DLD1 (cell line): ENCODE measurements around the gene KLHL14.

Experiments
- in situ Hi-C: cut with HindIII; loops from 2 replicates; pipeline ENCODE4 v1.10.0; 2017; ENCODE audit warnings: low sequenced_read_pairs

KLHL14 gene

DNA sequence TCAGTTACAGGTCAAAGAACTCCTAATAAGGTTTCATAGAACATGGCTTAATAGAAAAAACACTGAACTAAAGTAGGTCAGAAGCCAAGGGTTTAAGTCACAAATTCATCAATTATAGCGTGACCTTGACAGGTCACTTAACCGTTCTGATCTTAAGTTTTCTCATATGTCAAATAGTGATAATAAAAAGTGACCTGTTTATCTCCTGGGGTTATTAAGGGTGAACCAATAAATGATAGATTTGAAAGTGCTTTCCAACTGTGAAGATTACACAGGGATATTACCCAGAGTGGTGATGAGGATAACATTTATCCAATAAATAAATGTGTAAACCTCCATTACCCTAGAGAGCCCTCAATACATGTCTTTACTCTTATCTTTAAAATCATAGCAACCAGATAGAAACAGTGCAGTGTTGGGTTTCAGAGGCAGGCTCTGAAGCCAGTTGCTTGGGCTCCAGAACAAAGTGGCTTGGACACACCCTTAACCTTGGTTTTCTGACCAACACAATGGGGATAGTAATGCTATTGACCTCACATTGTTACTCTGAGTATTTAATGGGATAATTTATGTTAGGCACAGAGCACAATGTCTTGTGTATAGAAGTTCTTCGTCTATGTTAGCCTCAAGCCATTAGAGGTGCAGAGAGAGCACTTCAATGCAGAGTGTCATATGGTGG, 48.6 kb downstream of the KLHL14 start:
- in situ Hi-C loops: no loop called here

GRCh38 chr18:32722279-32722678, 50.5 kb downstream of the KLHL14 start:
- in situ Hi-C loops: no loop called here

- in situ Hi-C loops: no loop called here
These were observed 55.7 kb downstream of the KLHL14 start for GRCh38 chr18:32717126-32717525.

DNA sequence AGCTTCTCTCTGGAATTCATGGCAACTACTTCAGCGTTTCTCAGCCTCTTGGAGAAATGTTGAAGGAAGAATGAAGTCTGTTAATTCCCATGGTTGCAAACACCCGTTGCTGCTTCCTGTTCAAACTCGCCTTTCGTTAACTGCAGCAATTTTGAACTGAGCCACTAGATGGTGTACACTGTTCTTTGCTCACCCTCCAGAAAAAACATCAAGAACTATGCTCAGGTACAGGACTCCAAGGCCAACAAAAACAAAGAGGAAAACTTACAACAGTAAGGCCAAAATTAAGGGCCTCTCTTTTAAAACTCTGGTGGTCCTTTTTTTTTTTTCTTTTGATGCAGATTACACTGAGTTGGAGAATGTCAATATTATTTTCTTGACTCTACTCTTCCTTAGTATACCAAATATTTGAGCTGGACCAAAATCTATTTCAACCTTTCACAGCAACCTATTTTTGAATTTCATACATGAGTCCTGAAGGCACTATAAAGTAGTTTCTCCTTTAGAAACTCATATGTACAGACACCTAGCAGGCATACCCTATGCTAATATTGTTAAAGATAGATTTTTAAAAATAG, 58.2 kb downstream of the KLHL14 start:
- in situ Hi-C loops: no loop called here

GRCh38 chr18:32712860-32713259, 60.0 kb downstream of the KLHL14 start:
- in situ Hi-C loops: no loop called here

DNA sequence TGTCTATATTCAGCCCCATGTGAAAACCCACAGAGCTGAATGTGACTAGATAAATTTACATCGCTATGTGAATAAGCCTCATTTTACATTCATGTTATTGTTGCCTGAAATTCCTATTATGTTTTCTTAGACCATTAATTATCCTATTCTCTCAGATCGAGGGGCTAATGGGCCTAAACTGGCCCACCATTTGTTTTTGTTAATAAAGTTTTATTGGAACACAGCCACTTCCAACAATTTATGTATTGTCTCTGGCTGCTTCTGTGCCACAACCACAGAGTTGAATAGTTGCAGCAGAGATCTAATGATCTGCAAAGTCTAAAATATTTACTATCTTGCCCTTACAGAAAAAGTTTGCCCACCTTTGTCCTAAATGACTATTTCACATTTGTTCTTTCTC, 61.0 kb downstream of the KLHL14 start:
- in situ Hi-C loops: no loop called here

DNA sequence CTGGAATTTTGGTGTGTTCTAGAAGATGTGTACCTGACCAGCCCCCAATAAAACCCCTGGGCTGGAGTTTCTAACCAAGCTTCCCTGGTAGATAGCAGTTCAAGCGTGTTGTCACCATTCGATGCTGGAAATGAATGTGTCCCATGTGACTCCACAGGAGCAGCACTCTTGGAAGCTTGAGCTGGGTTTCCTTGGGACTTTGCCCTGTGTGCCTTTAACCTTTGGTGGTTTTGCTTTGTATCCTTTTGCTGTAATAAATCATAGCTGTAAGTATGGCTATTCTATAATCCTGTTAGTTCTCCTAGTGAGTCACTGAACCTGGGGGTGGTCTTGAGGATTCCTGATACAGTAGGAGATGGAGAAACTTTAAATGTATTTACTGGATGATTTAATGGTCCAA, 65.2 kb downstream of the KLHL14 start:
- in situ Hi-C loops: no loop called here

DNA sequence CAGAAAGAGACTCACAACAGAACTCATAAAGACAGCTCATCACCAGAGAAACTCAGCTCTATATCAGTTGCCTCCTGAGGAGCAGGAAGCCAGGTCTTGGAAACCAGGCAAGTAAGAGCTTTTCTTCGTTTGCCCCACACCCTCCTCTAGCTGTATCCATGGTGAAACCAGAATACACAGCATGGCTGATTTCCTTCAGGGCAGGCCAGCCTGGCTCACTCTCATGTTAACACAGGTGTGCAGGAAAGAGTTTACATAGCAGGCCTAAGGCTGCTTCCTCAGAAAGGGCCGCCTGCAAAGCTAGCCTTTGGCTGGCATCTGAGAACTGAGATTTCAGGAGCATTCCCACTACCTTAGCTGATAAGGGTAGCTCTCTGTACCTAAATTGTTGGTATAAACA, 65.7 kb downstream of the KLHL14 start:
- in situ Hi-C loops: no loop called here

GRCh38 chr18:32701313-32701712, 71.5 kb downstream of the KLHL14 start:
- in situ Hi-C loops: no loop called here

DNA sequence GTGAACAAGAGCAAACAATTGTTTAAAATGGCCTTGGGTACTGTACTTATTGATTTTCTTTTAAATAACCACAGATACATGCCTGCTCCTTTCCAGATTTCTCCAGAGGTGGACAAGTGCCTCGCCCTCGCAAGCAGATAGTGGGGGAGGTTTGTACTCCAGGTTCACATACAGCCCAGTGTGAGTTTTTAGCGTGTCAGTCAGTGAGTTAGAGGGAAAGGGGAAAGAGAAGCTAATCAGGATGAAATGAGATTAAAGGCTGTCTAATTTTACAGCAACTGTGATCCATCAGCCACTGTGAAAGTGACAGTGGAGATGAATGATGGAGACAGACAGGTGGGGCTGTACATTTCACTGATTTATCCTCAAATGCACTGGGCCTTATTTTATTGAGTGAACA, 74.7 kb downstream of the KLHL14 start:
- in situ Hi-C loops: no loop called here

DNA sequence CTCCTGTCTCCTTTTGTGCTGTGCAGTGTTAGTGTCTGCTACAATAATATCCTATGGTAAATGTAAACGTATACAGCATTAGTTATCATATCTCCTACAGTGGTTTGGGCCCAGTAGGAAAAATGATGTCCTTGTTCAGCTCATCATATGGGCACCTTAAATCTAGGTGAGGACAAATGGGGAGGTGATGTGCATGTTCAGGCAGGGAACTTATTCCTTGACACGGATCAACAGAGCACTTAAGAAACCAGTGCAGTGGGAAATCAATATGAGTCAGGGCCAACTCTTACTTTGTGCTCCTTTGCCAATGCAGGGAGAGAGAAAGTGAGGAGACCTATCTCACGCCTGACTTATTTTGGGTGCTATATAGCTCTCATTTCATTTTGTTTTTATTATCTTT, 76.4 kb downstream of the KLHL14 start:
- in situ Hi-C loops: no loop called here

DNA sequence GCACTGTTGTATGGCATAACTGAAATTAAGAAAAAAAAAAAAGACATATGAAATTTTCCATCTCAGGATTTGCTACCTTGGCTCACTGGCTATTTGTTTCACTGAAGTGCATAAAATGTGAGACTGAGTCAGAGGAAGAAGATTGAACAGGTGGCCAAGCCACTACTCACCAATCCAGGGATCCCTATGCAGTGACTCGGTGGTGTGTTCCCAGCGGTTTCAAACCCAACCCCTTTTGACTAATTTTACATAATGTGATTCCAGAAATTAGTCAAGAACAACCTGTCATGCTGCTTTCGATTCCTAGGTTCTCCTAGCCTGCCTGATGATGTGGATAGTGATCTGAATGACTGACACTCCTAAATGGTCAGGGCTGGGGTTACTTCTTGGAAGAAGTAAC, 77.3 kb downstream of the KLHL14 start:
- in situ Hi-C loops: no loop called here

DNA sequence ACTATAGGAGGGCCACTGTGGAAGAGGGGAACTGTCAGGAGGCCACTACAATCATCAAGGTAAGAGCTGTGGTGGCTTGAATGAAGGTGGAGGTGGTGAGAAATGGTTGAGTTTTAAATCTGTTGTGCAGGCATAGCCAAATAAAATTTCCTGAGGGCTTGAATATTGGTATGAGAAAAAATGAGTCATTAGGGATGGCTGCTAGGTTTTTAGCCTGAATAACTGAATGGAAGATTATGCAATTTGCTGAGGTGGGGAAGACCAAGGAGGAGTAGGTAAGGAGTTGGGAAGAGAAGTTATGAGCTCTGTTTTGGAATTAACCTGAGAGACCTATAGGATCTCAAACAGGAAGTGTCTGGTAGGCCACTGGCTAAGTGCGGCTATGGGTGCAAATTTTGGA, 84.0 kb downstream of the KLHL14 start:
- in situ Hi-C loops: no loop called here

DNA sequence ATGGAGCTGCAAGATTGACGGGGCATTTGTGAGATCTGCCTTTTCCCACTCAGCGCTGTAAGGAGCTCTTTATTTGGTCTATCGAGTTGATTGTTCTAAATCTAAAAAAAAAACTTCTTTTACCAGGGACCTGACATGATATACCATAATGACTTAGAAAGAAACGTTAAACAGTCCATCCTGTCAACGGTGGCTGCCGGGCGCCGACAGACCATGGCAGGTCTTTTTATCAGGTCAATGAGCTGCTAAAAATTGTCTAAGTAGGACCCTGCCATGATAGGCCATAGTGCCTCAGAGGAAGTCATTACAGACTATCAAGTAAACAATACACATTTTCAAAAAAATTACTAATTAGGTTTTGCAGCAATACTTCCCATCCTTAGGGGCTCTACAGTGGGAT, 87.9 kb downstream of the KLHL14 start:
- in situ Hi-C loops: no loop called here

DNA sequence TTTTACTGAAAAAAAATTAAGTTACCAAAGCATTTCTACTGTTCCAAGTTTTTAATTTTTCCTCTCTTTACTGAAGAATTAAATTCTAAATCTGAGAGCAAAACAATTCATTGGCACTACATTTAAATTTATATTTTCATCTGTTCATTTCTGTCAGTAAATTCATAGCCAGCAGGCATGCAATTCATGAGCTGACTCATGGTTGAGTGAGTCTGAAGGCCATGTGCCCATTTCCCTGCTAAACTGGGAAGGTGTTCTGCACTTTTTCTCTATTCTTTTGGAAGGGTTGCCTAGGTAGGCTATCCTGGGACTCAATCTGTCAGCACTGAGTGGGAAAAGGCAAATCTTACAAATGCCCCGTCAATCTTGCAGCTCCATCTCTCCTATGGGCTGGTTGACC, 88.7 kb downstream of the KLHL14 start:
- in situ Hi-C loops: no loop called here

GRCh38 chr18:32683044-32683443, 89.8 kb downstream of the KLHL14 start:
- in situ Hi-C loops: no loop called here

- in situ Hi-C loops: no loop called here
These were observed 95.2 kb downstream of the KLHL14 start for GRCh38 chr18:32677578-32677977.

DNA sequence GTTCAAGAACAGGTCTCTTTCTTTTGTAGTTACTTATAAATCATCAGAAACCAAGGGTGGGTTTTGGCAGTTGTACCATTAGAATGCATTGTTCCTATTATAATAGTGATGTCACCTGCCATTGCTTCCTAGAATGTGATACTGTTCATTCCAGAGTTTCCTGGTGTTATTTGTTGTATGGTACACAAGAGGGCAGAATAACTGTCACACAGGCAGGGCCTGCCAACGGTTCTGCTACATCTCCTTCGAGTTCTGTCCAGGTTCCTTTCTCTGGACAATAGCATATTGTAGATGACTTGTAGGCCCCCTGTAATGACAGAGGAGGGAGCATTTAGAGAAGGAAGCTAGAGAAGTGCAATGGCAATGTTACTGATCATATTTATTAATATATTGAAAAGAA, 98.3 kb downstream of the KLHL14 start:
- in situ Hi-C loops: no loop called here

DNA sequence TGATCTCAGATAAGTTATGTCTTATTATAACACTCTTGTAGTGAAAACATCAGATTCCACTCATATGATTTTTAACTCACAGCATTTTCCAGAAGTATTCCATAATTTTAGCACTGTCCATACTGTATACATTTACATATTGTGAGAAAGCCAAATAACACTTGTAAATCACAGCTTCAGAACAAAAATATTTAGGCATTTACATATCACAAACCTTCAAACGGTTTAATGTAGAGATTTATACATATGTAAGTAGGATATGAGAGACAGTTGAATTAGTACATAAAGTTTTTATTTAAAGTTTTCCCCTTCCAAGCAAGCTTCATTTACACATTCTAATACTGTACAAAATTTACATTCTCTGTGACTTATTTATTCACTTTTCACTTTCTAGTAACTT, 100.4 kb downstream of the KLHL14 start:
- in situ Hi-C loops: no loop called here

DNA sequence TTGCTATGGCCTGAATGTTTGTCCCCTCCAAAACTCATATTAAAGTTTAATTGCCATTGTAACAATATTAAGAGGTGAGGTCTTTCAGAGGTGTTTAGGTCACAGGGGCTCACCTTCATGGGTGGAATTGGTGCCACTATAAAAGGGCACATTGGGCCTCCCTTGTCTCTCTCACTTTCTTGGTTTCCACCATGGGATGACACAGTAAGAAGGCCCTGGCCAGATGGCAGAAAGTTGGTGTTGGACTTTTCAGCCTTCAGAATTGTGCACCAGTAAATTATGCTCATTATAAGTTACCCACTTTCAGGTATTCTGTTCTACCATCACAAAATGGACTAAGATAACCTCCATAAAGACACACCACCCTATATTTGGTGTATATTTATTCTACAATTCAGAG, 102.1 kb downstream of the KLHL14 start:
- in situ Hi-C loops: no loop called here

- in situ Hi-C loops: no loop called here
These were observed 103.2 kb downstream of the KLHL14 start for GRCh38 chr18:32669549-32670165.

GRCh38 chr18:32668956-32669355, 103.9 kb downstream of the KLHL14 start:
- in situ Hi-C loops: no loop called here
